CD14-positive monocyte (primary cell): ENCODE results near the gene PLPPR5. TPM values are rescaled to one million over a fixed set of nuclear protein-coding genes. Genes with fewer than 3 reads are reported as not detected.

Source experiments
- DNase-seq, 3 donors: peaks; one replicate each; pipeline ENCODE4 v3.0.0-alpha.2; 2011 to 2022
- H2AFZ ChIP-seq: 2 replicates; pipeline ENCODE4 v1.6.0; 2012; ENCODE audit warnings: mild to moderate bottlenecking, low read depth, low read length, inconsistent platforms; ENCODE audit not compliant: insufficient read depth, poor library complexity, severe bottlenecking
- H3K27ac ChIP-seq, 2 donors: 1 replicate in 1 of 2; 2 replicates in 1 of 2; pipeline ENCODE4 v1.5.1; 2012 to 2013; ENCODE audit warnings: low read length in 2 of 2, control low read depth in 1 of 2, inconsistent platforms in 1 of 2, low read depth in 1 of 2, mild to moderate bottlenecking in 1 of 2
- H3K27me3 ChIP-seq, 2 donors: one replicate each; pipeline versions ENCODE4 v1.6.0 to v1.6.1; 2011 to 2013; ENCODE audit warnings: low read length in 2 of 2; ENCODE audit not compliant: control insufficient read depth in 2 of 2, insufficient read depth in 2 of 2
- H3K36me3 ChIP-seq, 2 donors: replicated peaks in 1 of 2; 1 replicate in 1 of 2; 2 replicates in 1 of 2; pipeline versions ENCODE4 v1.5.1 to v1.6.1; 2012 to 2013; ENCODE audit warnings: low read length in 2 of 2, control low read depth in 1 of 2, inconsistent platforms in 1 of 2, mild to moderate bottlenecking in 1 of 2; ENCODE audit not compliant: insufficient read depth in 2 of 2, control insufficient read depth in 1 of 2
- H3K4me1 ChIP-seq, 2 donors: 1 replicate in 1 of 2; 2 replicates in 1 of 2; pipeline versions ENCODE4 v1.5.1 to v1.6.1; 2012 to 2013; ENCODE audit warnings: low read length in 2 of 2, control low read depth in 1 of 2, inconsistent platforms in 1 of 2, mild to moderate bottlenecking in 1 of 2, moderate library complexity in 1 of 2; ENCODE audit not compliant: insufficient read depth in 2 of 2, control insufficient read depth in 1 of 2
- H3K4me2 ChIP-seq: replicated peaks from 2 replicates; pipeline ENCODE3; 2012; ENCODE audit warnings: low read length, moderate library complexity, mild to moderate bottlenecking; ENCODE audit not compliant: poor library complexity, severe bottlenecking; ENCODE audit errors: extremely low read depth
- H3K4me3 ChIP-seq, 3 experiments: fragments of 200-600 bp in 1 of 3; sonication (generic) in 1 of 3; replicated peaks in 1 of 3; 1 replicate in 2 of 3; 2 replicates in 1 of 3; pipeline ENCODE4 v1.5.1; 2011 to 2013; ENCODE audit warnings: low read length in 3 of 3, mild to moderate bottlenecking in 3 of 3, control low read depth in 2 of 3, low read depth in 2 of 3, inconsistent platforms in 1 of 3, moderate library complexity in 1 of 3
- H3K79me2 ChIP-seq: 2 replicates; pipeline ENCODE4 v1.6.0; 2012; ENCODE audit warnings: mild to moderate bottlenecking, control low read depth, inconsistent platforms, low read length, moderate library complexity; ENCODE audit not compliant: insufficient read depth
- H3K9ac ChIP-seq: 2 replicates; pipeline ENCODE4 v1.6.0; 2017; ENCODE audit warnings: low read length, mild to moderate bottlenecking; ENCODE audit not compliant: insufficient read depth, poor library complexity, severe bottlenecking
- H3K9me3 ChIP-seq, 2 donors: replicated peaks in 1 of 2; 1 replicate in 1 of 2; 2 replicates in 1 of 2; pipeline versions ENCODE4 v1.5.1 to v1.6.1; 2012 to 2013; ENCODE audit warnings: low read length in 2 of 2, control low read depth in 1 of 2; ENCODE audit not compliant: control insufficient read depth in 1 of 2, insufficient read depth in 1 of 2
- H4K20me1 ChIP-seq: 2 replicates; pipeline ENCODE4 v1.6.0; 2012; ENCODE audit warnings: mild to moderate bottlenecking, low read length, control low read depth, moderate library complexity; ENCODE audit not compliant: insufficient read depth
- H3K27ac Mint-ChIP-seq, 7 donors: one replicate each; pipeline ENCODE4 v1.8.0; 2020; ENCODE audit warnings: mild to moderate bottlenecking in 7 of 7, mixed read lengths in 7 of 7, moderate library complexity in 6 of 7, inconsistent platforms in 2 of 7
- H3K27me3 Mint-ChIP-seq, 3 donors: one replicate each; pipeline ENCODE4 v1.8.0; 2021 to 2022; ENCODE audit warnings: low read depth in 3 of 3, mild to moderate bottlenecking in 3 of 3, mixed read lengths in 3 of 3, moderate library complexity in 3 of 3, inconsistent platforms in 1 of 3
- H3K36me3 Mint-ChIP-seq, 2 donors: one replicate each; pipeline ENCODE4 v1.8.0; 2020; ENCODE audit warnings: mixed read lengths in 2 of 2, inconsistent platforms in 1 of 2, mild to moderate bottlenecking in 1 of 2
- H3K4me1 Mint-ChIP-seq: one replicate; pipeline ENCODE4 v1.8.0; 2020; ENCODE audit warnings: mild to moderate bottlenecking, mixed read lengths
- H3K4me3 Mint-ChIP-seq, 2 donors: one replicate each; pipeline ENCODE4 v1.8.0; 2020; ENCODE audit warnings: mild to moderate bottlenecking in 2 of 2, mixed read lengths in 2 of 2, moderate library complexity in 1 of 2
- H3K9me3 Mint-ChIP-seq, 7 donors: one replicate each; pipeline ENCODE4 v1.8.0; 2020 to 2022; ENCODE audit warnings: mixed read lengths in 7 of 7, mild to moderate bottlenecking in 6 of 7, moderate library complexity in 6 of 7, inconsistent platforms in 2 of 7
- CTCF ChIP-seq: fragments of 200-600 bp; IDR thresholded peaks from one replicate; pipeline ENCODE4 v1.8.0; 2022; ENCODE audit warnings: antibody characterized with exemption, mild to moderate bottlenecking
- WGBS: methylation state at CpG from one replicate; pipeline ENCODE4 v1.1.5; 2013; ENCODE audit warnings: missing lambda C conversion rate; ENCODE audit not compliant: insufficient coverage; 5-methylcytosine and 5-hydroxymethylcytosine counted together
- intact Hi-C, 2 donors: fragments of 100-400 bp; cut with micrococcal nuclease; formaldehyde crosslinking; loops; one replicate each; pipeline versions ENCODE4 v1.15.0 to v1.15.1; 2023
- polyA plus RNA-seq, 3 donors: library from polyadenylated mRNA; depleted of rRNA in 1 of 3; unstranded in 2 of 3; stranded (reverse) in 1 of 3; fragments of 300-500 nt in 2 of 3; fragments of >200 nt in 1 of 3; fragmentation: Illumina TruSeq in 2 of 3; gene quantifications; 1 replicate in 2 of 3; 2 replicates in 1 of 3; pipeline ENCODE4 v1.2.3, GENCODE V29; 2012 to 2021

The PLPPR5 gene
- polyA plus RNA-seq, 3 donors = not detected

- no peak for DNase-seq
- Mint-ChIP-seq H3K9me3 (peaks cover 0 to 5% (median 3%) of the 10 kb centered on the region in 7 donors), H3K27me3 (peaks cover 0 to 2% (median 0%) of the 10 kb centered on the region in 3 donors), H3K36me3 (no peaks in the 10 kb centered on the region), H3K4me1 (no peaks in the 10 kb centered on the region), H3K27ac (no peak overlapping the region), H3K4me3 (no peak overlapping the region)
- TF ChIP-seq CTCF = no peak
- H4K20me1 ChIP-seq = no peaks in the 10 kb centered on the region
- H3K4me3 ChIP-seq = no peak overlapping the region
- no peaks in the 10 kb centered on the region for H3K36me3 ChIP-seq
- H3K9ac ChIP-seq = no peak overlapping the region
- no peak overlapping the region for H3K4me2 ChIP-seq
- H3K9me3 ChIP-seq = no peaks in the 10 kb centered on the region
- intact Hi-C loops = no loop called here
- no peak overlapping the region for H2AFZ ChIP-seq
- no peaks in the 10 kb centered on the region for H3K79me2 ChIP-seq
- H3K27ac ChIP-seq = no peak overlapping the region
- no peaks in the 10 kb centered on the region for H3K4me1 ChIP-seq
- 80% methylated on average over 1 of the region's 4 CpGs for WGBS
- no peaks in the 10 kb centered on the region for H3K27me3 ChIP-seq
These were observed 78.1 kb downstream of the PLPPR5 start for GRCh38 chr1:98926597-98926996.

GRCh38 chr1:98924977-98925376 is 79.7 kb downstream of the PLPPR5 start:
- Mint-ChIP-seq H3K9me3 (peaks cover 0 to 5% (median 0%) of the 10 kb centered on the region in 7 donors), H3K27me3 (peaks cover 0 to under 1% (median 0%) of the 10 kb centered on the region in 3 donors), H3K27ac (no peak overlapping the region), H3K36me3 (no peaks in the 10 kb centered on the region), H3K4me1 (no peaks in the 10 kb centered on the region), H3K4me3 (no peak overlapping the region)
- Histone ChIP-seq H3K9me3 (no peaks in the 10 kb centered on the region), H3K4me3 (no peak overlapping the region), H3K4me1 (no peaks in the 10 kb centered on the region), H4K20me1 (no peaks in the 10 kb centered on the region), H3K79me2 (no peaks in the 10 kb centered on the region), H2AFZ (no peak overlapping the region), H3K27ac (no peak overlapping the region), H3K9ac (no peak overlapping the region), H3K27me3 (no peaks in the 10 kb centered on the region), H3K4me2 (no peak overlapping the region), H3K36me3 (no peaks in the 10 kb centered on the region)
- WGBS = 83% methylated on average over 1 of the region's 1 CpG
- intact Hi-C loops = no loop called here
- DNase-seq = no peak
- no peak for TF ChIP-seq CTCF
